Measurements from ENCODE around the gene TMEM100. TPM values are rescaled to one million over a fixed set of nuclear protein-coding genes. Genes with fewer than 3 reads are reported as not detected.
"Not testable (repeated sequence)": the region's sequence is repeated elsewhere in the genome, so short reads cannot be mapped to it uniquely, and the experiment has no call there.

Gene TMEM100
- total RNA-seq, 2 experiments from 2014 or later: not detected

GRCh38 chr17:55676274-55676673 is 46.4 kb downstream of the TMEM100 start:
- Mint-ChIP-seq H3K4me1 (no peaks in the 10 kb centered on the region), H3K9me3 (peaks cover 2% of the 10 kb centered on the region), H3K27me3 (peaks cover 6% of the 10 kb centered on the region), H3K27ac (no peak overlapping the region), H3K4me3 (no peak overlapping the region), H3K36me3 (no peaks in the 10 kb centered on the region)
- no peak for DNase-seq
- POLR2A ChIA-PET: no interaction called here
- ATAC-seq (ENCODE audit: low read depth): no peak

DNA sequence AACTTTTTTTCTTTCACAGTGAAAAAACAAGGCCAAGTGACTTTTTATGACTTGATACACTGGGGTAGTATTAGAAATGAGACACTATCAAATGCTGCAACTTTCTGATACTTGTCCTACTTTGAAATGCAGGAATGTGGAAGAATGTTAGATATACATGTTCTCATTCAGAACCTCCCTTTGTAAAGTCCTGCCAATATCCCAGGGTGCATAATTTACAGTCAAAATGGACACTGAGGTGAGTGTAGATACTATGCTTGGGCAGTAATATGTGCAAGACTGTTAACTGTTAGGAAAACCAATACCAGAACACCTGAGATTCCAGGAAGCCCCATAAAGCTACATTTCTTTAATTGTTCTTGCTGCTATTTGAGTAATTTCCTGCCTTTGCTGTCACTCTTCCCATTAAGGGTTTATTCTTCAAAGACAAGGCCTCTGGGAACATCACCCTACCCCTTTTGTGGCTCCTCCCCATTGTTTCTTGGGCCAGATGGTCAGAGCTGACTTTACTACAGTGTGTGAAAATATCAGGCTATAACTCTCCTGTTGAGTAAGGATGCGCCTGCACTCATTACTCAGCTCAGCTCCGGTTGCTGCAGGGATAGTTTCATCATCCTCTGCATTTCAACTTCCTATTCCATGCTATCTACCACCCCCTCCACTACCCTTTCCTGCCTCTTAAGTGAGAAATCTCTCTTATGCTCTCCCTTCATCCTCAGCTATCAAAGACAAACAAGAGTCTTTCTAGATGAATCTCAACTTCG is 48.7 kb downstream of the TMEM100 start:
- H3K27me3 Mint-ChIP-seq: peaks cover 8% of the 10 kb centered on the region
- DNase-seq: no peak
- no peak overlapping the region for H3K27ac Mint-ChIP-seq
- no peaks in the 10 kb centered on the region for H3K4me1 Mint-ChIP-seq
- no peaks in the 10 kb centered on the region for H3K36me3 Mint-ChIP-seq
- ATAC-seq (ENCODE audit: low read depth): no peak
- POLR2A ChIA-PET: no interaction called here
- H3K4me3 Mint-ChIP-seq: no peak overlapping the region
- H3K9me3 Mint-ChIP-seq: peaks cover 2% of the 10 kb centered on the region

- no peak overlapping the region for H3K27ac Mint-ChIP-seq
- ATAC-seq (ENCODE audit: low read depth): no peak
- peaks cover 3% of the 10 kb centered on the region for H3K27me3 Mint-ChIP-seq
- POLR2A ChIA-PET: no interaction called here
- H3K9me3 Mint-ChIP-seq: peaks cover 2% of the 10 kb centered on the region
- H3K4me3 Mint-ChIP-seq: no peak overlapping the region
- H3K36me3 Mint-ChIP-seq: no peaks in the 10 kb centered on the region
- DNase-seq: no peak
- H3K4me1 Mint-ChIP-seq: no peaks in the 10 kb centered on the region
Observed at GRCh38 chr17:55672585-55673501, 49.8 kb downstream of the TMEM100 start.

DNA sequence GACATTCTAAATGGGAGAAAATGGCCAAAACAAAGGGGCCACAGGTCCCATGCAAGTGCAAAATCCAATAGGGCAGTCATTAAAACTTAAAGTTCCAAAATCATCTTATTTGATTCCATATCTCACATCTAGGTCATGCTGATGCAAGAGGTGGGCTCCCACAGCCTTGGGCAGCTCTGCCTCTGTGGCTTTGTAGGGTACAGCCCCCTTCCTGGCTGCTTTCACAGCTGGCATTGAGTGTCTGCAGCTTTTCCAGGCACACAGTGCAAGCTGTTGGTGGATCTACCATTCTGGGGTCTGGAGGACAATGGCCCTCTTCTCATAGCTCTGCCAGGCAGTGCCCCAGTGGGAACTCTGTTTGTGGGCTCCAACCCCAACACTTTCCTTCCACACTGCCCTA is 50.7 kb downstream of the TMEM100 start:
- H3K36me3 Mint-ChIP-seq; ATAC-seq (ENCODE audit: low read depth); H3K9me3 Mint-ChIP-seq; H3K4me3 Mint-ChIP-seq; H3K4me1 Mint-ChIP-seq; H3K27ac Mint-ChIP-seq; H3K27me3 Mint-ChIP-seq; DNase-seq; POLR2A ChIA-PET: not testable (repeated sequence)

Other genes starting within 250 kb of the TMEM100 start
- gene SMIM36, start 211.4 kb downstream of the TMEM100 start, total RNA-seq: not detected
- 1 to 10 TPM; 7.1 to 8.0 TPM for gene PCTP, start 28.2 kb upstream of the TMEM100 start, total RNA-seq

Data from activated naive CD8-positive, alpha-beta T cell treated with anti-CD3 and anti-CD28 coated beads, Interleukin-2, amount 10 ng/mL, durations not matched to agents 7 days and 5 days (primary cell).